ENCODE results near the gene AP2S1. TPM values are rescaled to one million over a fixed set of nuclear protein-coding genes. Genes with fewer than 3 reads are reported as not detected.
A peak's percentile ranks its signal among the peaks of the same experiment; 100 is the strongest.
"Not testable (repeated sequence)": the region's sequence is repeated elsewhere in the genome, so short reads cannot be mapped to it uniquely, and the experiment has no call there.

Gene AP2S1
- total RNA-seq, 1 donor from 2014 or later: 217 TPM

DNA sequence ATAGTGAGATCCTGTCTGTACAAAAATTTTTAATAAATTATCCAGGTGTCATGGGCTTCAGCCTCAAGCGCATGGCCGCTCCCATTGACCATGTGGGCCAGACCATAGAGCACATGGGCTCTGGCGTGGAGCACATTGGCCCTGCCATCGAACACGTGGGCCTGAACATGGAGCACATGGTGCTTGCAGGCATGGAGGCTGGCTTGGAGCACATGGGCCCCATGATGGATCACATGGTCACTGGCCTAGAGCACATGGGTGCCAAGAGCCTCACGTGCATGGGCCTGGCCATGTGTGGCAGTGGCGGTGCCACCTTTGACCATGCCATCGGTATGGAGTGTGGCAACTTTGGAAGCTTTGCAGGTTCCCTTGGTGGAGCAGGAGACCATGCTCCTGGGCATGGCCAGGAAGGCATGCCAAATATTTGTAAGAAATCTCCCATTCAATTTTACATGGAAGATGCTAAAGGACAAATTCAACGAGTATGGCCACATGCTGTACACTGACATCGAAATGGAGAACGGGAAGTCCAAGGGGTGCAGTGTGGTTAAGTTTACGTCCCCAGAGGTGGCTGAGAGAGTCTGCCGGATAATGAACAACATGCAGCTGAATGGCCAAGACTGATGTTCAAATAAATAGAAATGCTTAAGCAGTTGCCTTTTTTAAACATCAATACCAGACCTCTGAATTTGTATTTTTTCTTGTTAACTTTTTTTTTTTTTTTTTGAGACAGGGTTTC lies 40.9 kb downstream of the AP2S1 start:
- DNase-seq (ENCODE audit: extremely low read depth, low read depth, low spot score): no peak

DNA sequence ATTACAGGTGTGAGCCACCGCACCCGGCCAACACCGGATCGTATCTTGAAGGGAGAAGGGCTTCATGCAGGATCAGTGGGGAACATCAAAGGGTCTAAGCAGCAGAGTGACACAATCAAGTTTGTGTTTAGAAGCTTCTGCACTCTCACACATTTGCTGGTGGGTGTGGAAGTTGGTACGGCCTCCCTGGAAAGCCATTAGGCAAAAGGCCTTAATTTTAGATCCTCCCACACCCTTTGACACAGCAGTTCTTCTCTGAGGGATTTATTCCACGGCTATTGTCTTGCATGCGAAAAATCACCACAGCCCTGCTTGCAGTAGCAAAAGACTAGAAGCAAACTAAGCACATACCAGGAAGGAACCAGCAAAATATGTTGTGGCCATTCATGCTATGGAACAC lies 44.0 kb downstream of the AP2S1 start:
- no peak for DNase-seq (ENCODE audit: extremely low read depth, low read depth, low spot score)

DNA sequence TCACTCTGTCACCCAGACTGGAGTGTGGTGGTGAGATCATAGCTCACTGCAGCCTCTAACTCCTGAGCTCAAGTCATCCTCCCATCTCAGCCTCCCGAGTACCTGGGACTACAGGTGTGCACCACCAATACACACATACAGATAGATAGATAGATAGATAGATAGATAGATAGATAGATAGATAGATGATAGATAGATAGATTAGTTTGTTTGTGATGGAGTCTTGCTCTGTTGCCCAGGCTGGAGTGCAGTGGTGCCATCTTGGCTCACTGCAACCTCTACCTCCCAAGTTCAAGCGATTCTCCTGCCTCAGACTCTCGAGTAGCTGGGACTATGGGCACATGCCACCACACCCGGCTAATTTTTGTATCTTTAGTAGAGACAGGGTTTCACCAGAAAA lies 46.2 kb downstream of the AP2S1 start:
- not testable (repeated sequence) for DNase-seq (ENCODE audit: extremely low read depth, low read depth, low spot score)

DNA sequence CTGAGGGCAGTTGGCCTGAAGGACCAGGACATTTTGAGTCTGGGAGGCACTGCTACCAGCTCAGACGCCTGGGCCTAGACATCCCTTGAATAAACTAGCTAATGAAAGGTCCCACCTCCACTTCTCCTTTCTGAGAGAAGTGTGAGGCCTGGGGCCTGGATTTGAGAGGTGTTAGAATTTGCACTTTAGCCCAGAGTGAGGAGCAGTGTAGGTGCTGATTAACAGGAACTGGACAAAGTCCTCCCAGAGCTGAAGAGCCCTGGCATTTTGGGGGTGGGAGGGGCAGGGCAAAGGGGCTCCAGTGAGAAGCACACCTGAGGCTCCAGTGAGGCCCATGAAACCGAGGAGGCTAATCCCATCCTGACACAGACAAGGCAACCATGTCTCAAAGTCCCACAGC lies 47.1 kb downstream of the AP2S1 start:
- DNase-seq (ENCODE audit: extremely low read depth, low read depth, low spot score): no peak

DNA sequence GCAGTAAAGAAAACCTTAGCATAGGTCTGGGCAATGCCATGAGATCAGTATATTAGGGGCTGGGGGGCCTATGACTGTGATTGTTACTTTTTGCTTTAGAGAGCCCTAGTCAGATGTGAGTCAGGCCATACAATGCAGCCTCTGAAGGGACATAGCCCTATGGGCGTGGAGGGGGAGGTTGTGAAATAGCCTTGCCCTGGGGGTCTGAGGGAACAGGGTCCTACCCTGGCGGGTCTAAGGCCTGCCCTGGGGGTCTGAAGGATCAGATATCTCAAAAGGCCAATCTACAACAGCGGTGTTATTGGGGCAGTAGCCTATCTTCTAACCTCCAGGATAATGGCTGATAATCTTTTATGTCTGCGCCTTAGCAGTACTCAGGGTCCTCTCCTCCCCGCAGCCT lies 48.5 kb downstream of the AP2S1 start:
- DNase-seq (ENCODE audit: extremely low read depth, low read depth, low spot score): no peak

DNA sequence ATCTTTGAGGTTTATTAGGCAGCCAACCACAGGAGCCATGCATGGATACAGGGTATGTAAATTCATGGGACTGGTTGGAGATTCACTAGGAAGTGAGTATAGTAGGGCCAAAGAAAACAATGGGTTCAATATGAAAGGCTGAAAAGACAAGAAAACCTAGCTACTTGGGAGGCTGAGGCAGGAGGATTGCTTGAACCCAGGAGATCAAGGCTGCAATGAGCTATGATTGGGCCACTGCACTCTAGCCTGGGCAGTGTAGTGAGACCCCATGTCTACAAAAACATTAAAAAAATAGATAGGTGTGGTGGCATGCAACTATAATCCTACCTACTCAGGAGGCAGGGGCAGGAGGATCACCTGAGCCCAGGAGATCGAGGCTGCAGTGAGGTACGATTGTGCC lies 51.9 kb downstream of the AP2S1 start:
- no peak for DNase-seq (ENCODE audit: extremely low read depth, low read depth, low spot score)

DNA sequence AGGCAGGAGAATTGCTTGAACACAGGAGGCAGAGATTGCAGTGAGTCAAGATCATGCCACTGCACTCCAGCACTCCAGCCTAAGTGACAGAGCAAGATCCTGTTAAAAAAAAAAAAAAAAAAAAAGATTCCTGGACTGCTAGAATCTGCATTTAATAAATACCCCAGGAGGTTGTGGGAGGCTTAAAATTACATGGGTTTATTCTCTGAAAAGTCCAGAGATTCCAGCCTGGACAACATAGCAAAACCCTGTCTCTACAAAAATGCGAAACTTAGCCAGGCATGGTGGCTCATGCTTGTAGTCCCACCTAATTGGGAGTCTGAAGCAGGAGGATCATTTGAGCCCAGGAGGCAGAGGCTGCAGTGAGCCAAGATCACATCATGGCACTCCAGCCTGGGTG lies 52.8 kb downstream of the AP2S1 start:
- DNase-seq (ENCODE audit: extremely low read depth, low read depth, low spot score): no peak

DNA sequence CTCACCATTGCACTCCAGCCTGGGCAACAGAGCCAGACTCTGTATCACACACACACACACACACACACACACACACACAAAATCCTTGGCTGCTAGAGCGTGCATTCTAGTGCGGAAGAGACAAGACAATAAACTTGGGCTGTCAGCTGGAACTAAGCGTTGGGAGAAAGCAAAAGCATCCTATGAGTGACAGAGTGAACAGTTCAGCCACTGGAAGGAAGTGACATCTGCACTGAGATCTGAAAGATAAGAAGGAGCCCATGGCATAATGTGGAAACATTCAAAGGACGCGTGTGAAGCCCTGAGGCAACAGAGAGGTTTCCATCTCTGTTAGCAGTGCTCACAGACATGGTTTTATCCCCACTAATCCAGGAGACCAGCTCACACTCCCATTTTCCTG lies 58.7 kb downstream of the AP2S1 start:
- no peak for DNase-seq (ENCODE audit: extremely low read depth, low read depth, low spot score)

DNA sequence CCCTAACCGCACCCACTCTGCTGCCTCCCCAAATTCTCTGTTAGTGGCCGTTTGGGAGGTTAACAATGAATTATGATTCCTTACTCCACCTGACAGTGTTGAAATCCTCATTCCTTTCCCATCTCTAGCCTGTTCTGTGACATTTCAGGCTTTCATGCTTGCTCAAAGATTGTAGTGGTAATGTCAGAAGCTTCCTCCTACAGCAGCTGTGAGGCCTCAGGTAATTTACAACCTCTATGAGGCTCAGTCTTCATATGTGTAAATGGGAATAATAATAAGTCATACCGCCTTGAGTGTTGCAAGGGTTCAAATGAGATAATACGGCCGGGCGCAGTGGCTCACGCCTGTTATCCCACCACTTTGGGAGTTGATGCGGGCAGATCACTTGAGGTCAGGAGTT lies 61.3 kb downstream of the AP2S1 start:
- DNase-seq (ENCODE audit: extremely low read depth, low read depth, low spot score): no peak

DNA sequence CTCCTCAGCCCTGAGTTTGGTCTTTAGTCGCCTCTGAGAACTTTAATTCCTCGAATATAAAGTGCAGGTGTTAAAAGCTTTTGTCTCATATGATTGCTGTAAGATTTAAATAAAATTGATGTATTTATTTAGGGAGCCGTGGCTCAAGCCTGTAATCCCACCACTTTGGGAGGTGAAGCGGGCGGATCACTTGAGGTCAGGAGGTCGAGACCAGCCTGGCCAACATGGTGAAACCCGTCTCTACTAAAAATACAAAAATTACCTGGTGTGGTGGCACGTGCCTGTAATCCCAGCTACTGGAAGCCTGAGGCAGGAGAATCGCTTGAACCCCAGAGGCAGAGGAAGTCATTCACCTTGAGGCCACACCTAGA lies 61.7 kb downstream of the AP2S1 start:
- no peak for DNase-seq (ENCODE audit: extremely low read depth, low read depth, low spot score)

DNA sequence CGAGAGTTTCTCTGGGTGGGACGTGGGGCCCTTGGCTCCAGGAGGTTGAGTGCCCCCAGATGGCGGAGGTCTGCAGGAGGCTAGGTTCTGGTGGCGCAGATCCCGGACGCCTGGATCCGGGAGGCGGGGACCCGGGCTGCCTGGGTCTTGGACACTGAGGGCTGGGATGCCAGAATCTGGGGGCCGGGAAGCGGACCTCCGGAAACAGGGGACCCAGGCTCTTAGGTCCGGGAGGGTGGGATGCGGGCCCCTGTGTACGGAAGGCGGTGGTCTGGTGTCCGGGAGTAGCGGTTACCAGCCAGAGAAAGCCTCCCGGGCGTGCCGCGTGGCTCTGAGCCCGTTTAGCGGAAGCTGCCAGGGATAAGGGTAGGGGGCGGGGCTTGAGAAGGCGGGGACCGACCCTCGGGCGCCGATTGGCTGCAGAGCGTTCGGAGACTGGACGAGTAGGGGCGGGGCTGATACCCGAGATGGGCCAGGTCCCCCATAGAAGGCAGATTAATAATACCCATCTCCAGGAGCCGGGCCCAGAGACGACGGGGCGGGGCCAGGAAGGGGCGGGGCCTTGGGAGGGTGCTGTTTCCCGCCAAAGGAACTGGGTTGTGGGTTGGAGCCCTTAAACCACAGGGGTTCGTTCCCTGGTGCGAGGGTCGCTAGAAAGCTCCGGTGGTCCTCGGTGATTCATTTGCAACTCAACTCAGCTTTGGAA lies 62.2 kb downstream of the AP2S1 start, which contains the start of gene SLC1A5:
SLC1A5 (minus strand) TSS at position 333 of the 706 bp plus-strand sequence. CDS start 629 bp downstream, outside the sequence.
- peak; percentile 48 for DNase-seq (ENCODE audit: extremely low read depth, low read depth, low spot score)

Other genes with a start within 250 kb of the AP2S1 start
- 268 and 348 TPM in 2 replicates for gene CALM3, start 249.5 kb downstream of the AP2S1 start, total RNA-seq
- gene PTGIR, start 225.8 kb downstream of the AP2S1 start, total RNA-seq: 1.6 and 1.8 TPM in 2 replicates
- gene GNG8, start 214.6 kb downstream of the AP2S1 start, total RNA-seq: not detected in 2 replicates
- gene DACT3, start 189.7 kb downstream of the AP2S1 start, total RNA-seq: 2.3 and 3.7 TPM in 2 replicates
- gene PRKD2, start 133.7 kb downstream of the AP2S1 start, total RNA-seq: 96.9 and 142 TPM in 2 replicates
- gene FKRP, start 104.8 kb downstream of the AP2S1 start, total RNA-seq: 22.5 and 35.5 TPM in 2 replicates
- gene STRN4, start 104.4 kb downstream of the AP2S1 start, total RNA-seq: 173 and 175 TPM in 2 replicates
- gene SLC1A5, start 62.3 kb downstream of the AP2S1 start, total RNA-seq: 70.6 and 105 TPM in 2 replicates
- gene ARHGAP35, start 10.2 kb upstream of the AP2S1 start, total RNA-seq: 31.7 and 53.2 TPM in 2 replicates
- 0.05 and 2.5 TPM in 2 replicates for gene NPAS1, start 169.0 kb upstream of the AP2S1 start, total RNA-seq
- 39.9 and 60.8 TPM in 2 replicates for gene TMEM160, start 197.8 kb upstream of the AP2S1 start, total RNA-seq